Gastrocnemius medialis (tissue), 4 donors: ENCODE measurements around the gene SLC25A1. TPM values are rescaled to one million over a fixed set of nuclear protein-coding genes. Genes with fewer than 3 reads are reported as not detected.

Experiments used
- ATAC-seq, 2 donors: fragments of 150-250 bp; one replicate each; pipeline ENCODE4 v1.9.1; 2016
- DNase-seq, 2 donors: peaks; one replicate each; pipeline ENCODE4 v3.0.0-alpha.2; 2019
- H3K27ac ChIP-seq, 4 donors: fragments of 200-600 bp; sonication (generic); 1 replicate in 1 of 4; 2 replicates in 3 of 4; pipeline ENCODE4 v1.5.1; 2016 to 2018; ENCODE audit warnings: mild to moderate bottlenecking in 2 of 4, moderate library complexity in 1 of 4
- H3K27me3 ChIP-seq, 3 donors: fragments of 200-600 bp; sonication (generic) in 2 of 3; 1 replicate in 1 of 3; 2 replicates in 2 of 3; pipeline versions ENCODE4 v1.5.1 to v1.6.0; 2016 to 2019; ENCODE audit warnings: mild to moderate bottlenecking in 1 of 3, moderate library complexity in 1 of 3
- H3K36me3 ChIP-seq, 2 donors: fragments of 200-600 bp; sonication (generic) in 1 of 2; one replicate each; pipeline ENCODE4 v1.5.1; 2017 to 2018
- H3K4me1 ChIP-seq, 2 donors: fragments of 200-600 bp; sonication (generic) in 1 of 2; one replicate each; pipeline ENCODE4 v1.5.1; 2016 to 2017; ENCODE audit warnings: mild to moderate bottlenecking in 2 of 2
- H3K4me3 ChIP-seq, 4 donors: fragments of 200-600 bp; sonication (generic) in 3 of 4; 1 replicate in 1 of 4; 2 replicates in 3 of 4; pipeline ENCODE4 v1.5.1; 2016 to 2019; ENCODE audit warnings: mild to moderate bottlenecking in 2 of 4
- H3K9me3 ChIP-seq, 3 donors: fragments of 200-600 bp; sonication (generic) in 2 of 3; 1 replicate in 1 of 3; 2 replicates in 2 of 3; pipeline ENCODE4 v1.5.1; 2016 to 2019
- CTCF ChIP-seq, 5 experiments: fragments of 450-650 bp in 3 of 5; fragments of 200-600 bp in 2 of 5; sonication (generic) in 2 of 5; IDR thresholded peaks in 4 of 5; conservative IDR thresholded peaks in 1 of 5; 1 replicate in 4 of 5; 2 replicates in 1 of 5; pipeline ENCODE4 v1.5.1; 2016 to 2019; ENCODE audit warnings: antibody characterized with exemption in 5 of 5, mild to moderate bottlenecking in 3 of 5, moderate library complexity in 3 of 5
- POLR2A ChIP-seq, 2 donors: fragments of 450-650 bp; IDR thresholded peaks; one replicate each; pipeline ENCODE4 v1.6.1; 2017; ENCODE audit warnings: antibody characterized with exemption in 2 of 2, mild to moderate bottlenecking in 2 of 2, moderate library complexity in 2 of 2
- in situ Hi-C, 4 donors: fragments of 200-750 bp; cut with MboI; loops; one replicate each; pipeline versions ENCODE4 v1.15.0 to v1.8.0; 2017; ENCODE audit warnings: low sequenced_read_pairs in 4 of 4
- intact Hi-C: fragments of 100-400 bp; cut with DNase I; formaldehyde crosslinking; loops from one replicate; pipeline ENCODE4 v1.15.1; 2023; ENCODE audit warnings: low total_unique reads
- total RNA-seq, 4 donors: library from RNA; depleted of rRNA; stranded (reverse); fragments of >200 nt; gene quantifications; one replicate each; pipeline versions ENCODE4 v1.1.0 to v1.2.3, GENCODE V29; 2016

Gene SLC25A1
- total RNA-seq, 4 donors from 2014 or later: 10.5 to 16.6 (median 13.5) TPM

- TF ChIP-seq CTCF (IDR thresholded peaks at IDR 0.05 in 4 of 5, conservative IDR thresholded peaks at IDR 0.05 in 1 of 5) (no peak), POLR2A (IDR thresholded peaks at IDR 0.05) (no peak)
Observed at GRCh38 chr22:19134176-19134831, 44.2 kb downstream of the SLC25A1 start.

GRCh38 chr22:19133561-19133960, 45.0 kb downstream of the SLC25A1 start:
- no peak overlapping the region for H3K4me3 ChIP-seq
- H3K9me3 ChIP-seq: no peaks in the 10 kb centered on the region
- no peak overlapping the region for H3K27ac ChIP-seq
- intact Hi-C loops (no loop called here), in situ Hi-C loops (loop anchor here in 1 of 4 donors (25.0 kb wide), 1 partner anchor 504 kb away; no protein-coding TSS in a partner anchor)
- DNase-seq (no peak), ATAC-seq (no peak)
- H3K27me3 ChIP-seq: no peaks in the 10 kb centered on the region
- H3K4me1 ChIP-seq: peaks cover 0 to 3% of the 10 kb centered on the region in 2 donors
- peaks cover 0 to 45% of the 10 kb centered on the region in 2 donors for H3K36me3 ChIP-seq
- TF ChIP-seq POLR2A (IDR thresholded peaks at IDR 0.05): no peak
- TF ChIP-seq CTCF (IDR thresholded peaks at IDR 0.05 in 4 of 5, conservative IDR thresholded peaks at IDR 0.05 in 1 of 5): no peak

More at GRCh38 chr22:19134176-19134831, 44.2 kb downstream of the SLC25A1 start:
- DNase-seq: no peak
- intact Hi-C loops: no loop called here
- H3K36me3 ChIP-seq: peaks cover 0 to 52% of the 10 kb centered on the region in 2 donors
- H3K9me3 ChIP-seq: no peaks in the 10 kb centered on the region
- H3K27me3 ChIP-seq: no peaks in the 10 kb centered on the region
- no peak for ATAC-seq
- H3K4me3 ChIP-seq: no peak overlapping the region
- H3K27ac ChIP-seq: no peak overlapping the region
- peaks cover 0 to 3% of the 10 kb centered on the region in 2 donors for H3K4me1 ChIP-seq
- in situ Hi-C loops: loop anchor here in 1 of 4 donors (25.0 kb wide), 1 partner anchor 503 kb away; no protein-coding TSS in a partner anchor

GRCh38 chr22:19132693-19133400, 45.7 kb downstream of the SLC25A1 start:
- TF ChIP-seq CTCF (IDR thresholded peaks at IDR 0.05 in 4 of 5, conservative IDR thresholded peaks at IDR 0.05 in 1 of 5): no peak
- no peak for TF ChIP-seq POLR2A (IDR thresholded peaks at IDR 0.05)
- Histone ChIP-seq H3K9me3 (no peaks in the 10 kb centered on the region), H3K4me1 (peaks cover 0 to 3% of the 10 kb centered on the region in 2 donors), H3K36me3 (peaks cover 0 to 38% of the 10 kb centered on the region in 2 donors), H3K27ac (no peak overlapping the region), H3K4me3 (no peak overlapping the region), H3K27me3 (no peaks in the 10 kb centered on the region)
- no peak for ATAC-seq
- intact Hi-C loops: no loop called here
- no peak for DNase-seq
- in situ Hi-C loops: loop anchor here in 1 of 4 donors (25.0 kb wide), 1 partner anchor 504 kb away; no protein-coding TSS in a partner anchor

- peaks cover 0 to 31% of the 10 kb centered on the region in 2 donors for H3K36me3 ChIP-seq
- in situ Hi-C loops: loop anchor here in 1 of 4 donors (25.0 kb wide), 1 partner anchor 505 kb away; no protein-coding TSS in a partner anchor
- no peaks in the 10 kb centered on the region for H3K9me3 ChIP-seq
- intact Hi-C loops: no loop called here
- DNase-seq (no peak), ATAC-seq (no peak)
- no peak overlapping the region for H3K27ac ChIP-seq
- H3K27me3 ChIP-seq: no peaks in the 10 kb centered on the region
- no peak for TF ChIP-seq CTCF (IDR thresholded peaks at IDR 0.05 in 4 of 5, conservative IDR thresholded peaks at IDR 0.05 in 1 of 5)
- TF ChIP-seq POLR2A (IDR thresholded peaks at IDR 0.05): no peak
- H3K4me1 ChIP-seq: peaks cover 0 to 3% of the 10 kb centered on the region in 2 donors
- H3K4me3 ChIP-seq: no peak overlapping the region
Observed at GRCh38 chr22:19132153-19132552, 46.4 kb downstream of the SLC25A1 start.
